ENCODE data around the gene B3GALNT2.
A peak's percentile ranks its signal among the peaks of the same experiment; 100 is the strongest.

The B3GALNT2 gene

GRCh38 chr1:235507623-235508022, 3.4 kb upstream of the B3GALNT2 start:
- TF ChIP-seq FOXM1 (IDR thresholded peaks at IDR 0.05; ENCODE audit: borderline replicate concordance, low read depth) = no peak
- no peak for TF ChIP-seq ZBTB7A (IDR thresholded peaks at IDR 0.05; ENCODE audit: low read depth)
- no peak for TF ChIP-seq TAF1 (IDR thresholded peaks at IDR 0.05; ENCODE audit: low read depth)
- no peak for TF ChIP-seq USF1 (IDR thresholded peaks at IDR 0.05)
- no peak for TF ChIP-seq CEBPB (IDR thresholded peaks at IDR 0.05)
- no peak for TF ChIP-seq EP300 (IDR thresholded peaks at IDR 0.05; ENCODE audit: borderline replicate concordance)
- no peak for TF ChIP-seq REST (IDR thresholded peaks at IDR 0.05; ENCODE audit: low read depth)
- no peak for TF ChIP-seq MAX (IDR thresholded peaks at IDR 0.05)
- no peak for TF ChIP-seq YY1 (IDR thresholded peaks at IDR 0.05; ENCODE audit: low read depth)
- TF ChIP-seq EGR1 (IDR thresholded peaks at IDR 0.05) = no peak
- TF ChIP-seq TEAD4 (IDR thresholded peaks at IDR 0.05) = no peak

GRCh38 chr1:235504494-235505222, 406 bp upstream of the B3GALNT2 start:
- peak; percentile 56 for TF ChIP-seq RAD21 (IDR thresholded peaks at IDR 0.05; ENCODE audit: low read depth)
- TF ChIP-seq FOXM1 (IDR thresholded peaks at IDR 0.05; ENCODE audit: borderline replicate concordance, low read depth) = no peak
- peak; percentile 37; the same call in 1 of the 2 replicates for TF ChIP-seq YY1 (IDR thresholded peaks at IDR 0.05; ENCODE audit: low read depth)
- no peak for TF ChIP-seq CEBPB (IDR thresholded peaks at IDR 0.05)
- TF ChIP-seq TAF1 (IDR thresholded peaks at IDR 0.05; ENCODE audit: low read depth) = 0 out of 2 replicates have a peak, but pooled peaks have one; percentile 72
- TF ChIP-seq ZBTB7A (IDR thresholded peaks at IDR 0.05; ENCODE audit: low read depth) = no peak
- peak; percentile 53 for TF ChIP-seq TCF12 (IDR thresholded peaks at IDR 0.05; ENCODE audit: low read depth)
- peak; percentile 94 for TF ChIP-seq EGR1 (IDR thresholded peaks at IDR 0.05)
- TF ChIP-seq REST (IDR thresholded peaks at IDR 0.05; ENCODE audit: low read depth) = no peak
- 0 out of 2 replicates have a peak, but pooled peaks have one; percentile 14 for TF ChIP-seq TEAD4 (IDR thresholded peaks at IDR 0.05)
- no peak; the same call in 1 of the 2 replicates for TF ChIP-seq EP300 (IDR thresholded peaks at IDR 0.05; ENCODE audit: borderline replicate concordance)
- TF ChIP-seq CREB1 (IDR thresholded peaks at IDR 0.05; ENCODE audit: low read depth) = peak; percentile 97
- peak; percentile 93 for TF ChIP-seq MAX (IDR thresholded peaks at IDR 0.05)
- peak; percentile 12; the same call in 1 of the 2 replicates for TF ChIP-seq NFIC (IDR thresholded peaks at IDR 0.05)
- peak; percentile 44 for TF ChIP-seq USF1 (IDR thresholded peaks at IDR 0.05)

GRCh38 chr1:235503403-235504121, 690 bp downstream of the B3GALNT2 start:
- no peak for TF ChIP-seq FOXM1 (IDR thresholded peaks at IDR 0.05; ENCODE audit: borderline replicate concordance, low read depth)

GRCh38 chr1:235502601-235503402, 1.4 kb downstream of the B3GALNT2 start:
- TF ChIP-seq CEBPB (IDR thresholded peaks at IDR 0.05) (no peak), TAF1 (IDR thresholded peaks at IDR 0.05; ENCODE audit: low read depth) (no peak), EP300 (IDR thresholded peaks at IDR 0.05; ENCODE audit: borderline replicate concordance) (no peak), TEAD4 (IDR thresholded peaks at IDR 0.05) (no peak), CREB1 (IDR thresholded peaks at IDR 0.05; ENCODE audit: low read depth) (no peak), MAX (IDR thresholded peaks at IDR 0.05) (no peak), FOXM1 (IDR thresholded peaks at IDR 0.05; ENCODE audit: borderline replicate concordance, low read depth) (no peak), REST (IDR thresholded peaks at IDR 0.05; ENCODE audit: low read depth) (no peak), ZBTB7A (IDR thresholded peaks at IDR 0.05; ENCODE audit: low read depth) (no peak), YY1 (IDR thresholded peaks at IDR 0.05; ENCODE audit: low read depth) (no peak), RAD21 (IDR thresholded peaks at IDR 0.05; ENCODE audit: low read depth) (no peak), NFIC (IDR thresholded peaks at IDR 0.05) (no peak), USF1 (IDR thresholded peaks at IDR 0.05) (no peak), EGR1 (IDR thresholded peaks at IDR 0.05) (no peak), TCF12 (IDR thresholded peaks at IDR 0.05; ENCODE audit: low read depth) (no peak)

All from Ishikawa (cell line).